Cardiac septum (tissue), 1 donor: ENCODE results near the gene NABP1. TPM values are rescaled to one million over a fixed set of nuclear protein-coding genes. Genes with fewer than 3 reads are reported as not detected.

Source experiments
- DNase-seq: peaks from one replicate; pipeline ENCODE4 v3.0.0-alpha.2; 2020; ENCODE audit warnings: low spot score
- intact Hi-C: fragments of 100-400 bp; cut with DNase I; formaldehyde crosslinking; loops from one replicate; pipeline ENCODE4 v1.14.0; 2022
- total RNA-seq: library from RNA; stranded (reverse); fragmentation: NEBNext Ultra II Directional; extraction: Animal tissue kit (Norgen Biotek cat#: 25700); gene quantifications from one replicate; pipeline ENCODE4 v1.2.1, GENCODE V29; 2021
- donor health status: DM: no; HTN: no; CAD: no.

Gene NABP1
- total RNA-seq, 1 donor from 2014 or later, result 6.6 TPM

- DNase-seq, result no peak
- intact Hi-C loops, result no loop called here
Observed at GRCh38 chr2:191645434-191646162, 32.3 kb upstream of the NABP1 start.

GRCh38 chr2:191646163-191646902 is 31.6 kb upstream of the NABP1 start:
- no peak for DNase-seq
- intact Hi-C loops, result no loop called here

DNA sequence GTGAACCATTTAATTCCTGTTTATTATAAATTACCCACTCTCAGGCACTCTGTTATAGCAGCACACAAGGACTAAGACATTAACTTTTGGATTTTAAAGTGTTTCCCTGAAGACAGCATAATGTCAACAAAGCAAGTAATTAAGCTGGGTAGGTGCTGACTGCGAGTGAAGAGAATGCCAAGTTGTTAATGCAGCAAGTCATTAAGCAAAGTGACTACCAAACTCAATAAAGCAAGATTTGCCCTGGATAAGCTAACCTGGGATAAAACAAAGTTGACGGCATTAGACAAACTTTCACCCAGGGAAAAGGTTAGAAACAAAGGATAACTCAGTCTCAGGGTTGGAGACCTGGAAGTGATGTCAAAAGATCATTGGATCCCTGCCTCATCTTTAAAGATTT is 28.4 kb upstream of the NABP1 start:
- DNase-seq, result no peak
- intact Hi-C loops, result no loop called here

DNA sequence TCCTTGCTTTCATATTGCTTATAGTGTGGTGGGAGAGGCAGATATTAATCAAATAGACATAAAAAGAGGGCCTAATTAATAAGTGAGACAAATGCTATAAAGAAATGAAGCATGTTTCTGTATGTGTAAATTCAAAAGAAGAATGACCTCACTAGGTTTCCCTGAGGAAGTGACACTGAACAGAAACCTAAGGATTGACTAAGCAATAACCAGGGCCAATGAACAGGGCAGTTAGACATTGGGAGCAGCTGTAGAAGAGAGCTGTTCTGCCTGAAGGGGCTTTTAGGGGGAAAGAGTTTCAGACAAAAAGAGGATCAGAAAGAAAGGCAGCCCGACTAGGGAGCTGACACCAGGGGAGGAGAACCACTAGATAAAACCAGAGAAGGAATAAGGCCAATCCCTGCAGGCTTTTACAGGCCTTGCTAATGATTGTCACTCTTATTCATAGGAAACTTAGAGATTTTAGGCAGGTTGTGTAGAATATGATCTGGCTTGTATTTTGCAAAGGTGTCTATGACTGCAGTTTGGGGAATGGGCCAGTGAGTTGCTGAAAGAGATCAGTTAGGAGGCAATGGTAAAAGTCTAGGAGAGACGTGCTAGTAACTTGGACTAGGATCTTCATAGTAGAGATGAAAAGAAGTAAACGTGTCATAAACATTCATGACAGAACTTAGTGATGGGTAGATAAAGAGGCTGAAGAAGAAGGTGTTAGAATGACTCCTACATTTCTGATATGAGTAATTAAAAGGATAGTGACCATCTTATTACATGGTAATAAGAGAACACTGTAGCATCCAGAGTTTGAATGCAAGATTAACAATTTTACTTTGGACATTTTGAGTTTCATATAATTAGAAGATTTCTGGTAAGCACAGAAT is 26.8 kb upstream of the NABP1 start:
- DNase-seq, result no peak
- intact Hi-C loops, result no loop called here

GRCh38 chr2:191653667-191654391 is 24.1 kb upstream of the NABP1 start:
- no peak for DNase-seq

GRCh38 chr2:191656391-191656790 is 21.5 kb upstream of the NABP1 start:
- intact Hi-C loops, result no loop called here
- no peak for DNase-seq

More at GRCh38 chr2:191653667-191654391, 24.1 kb upstream of the NABP1 start:
- intact Hi-C loops, result no loop called here

DNA sequence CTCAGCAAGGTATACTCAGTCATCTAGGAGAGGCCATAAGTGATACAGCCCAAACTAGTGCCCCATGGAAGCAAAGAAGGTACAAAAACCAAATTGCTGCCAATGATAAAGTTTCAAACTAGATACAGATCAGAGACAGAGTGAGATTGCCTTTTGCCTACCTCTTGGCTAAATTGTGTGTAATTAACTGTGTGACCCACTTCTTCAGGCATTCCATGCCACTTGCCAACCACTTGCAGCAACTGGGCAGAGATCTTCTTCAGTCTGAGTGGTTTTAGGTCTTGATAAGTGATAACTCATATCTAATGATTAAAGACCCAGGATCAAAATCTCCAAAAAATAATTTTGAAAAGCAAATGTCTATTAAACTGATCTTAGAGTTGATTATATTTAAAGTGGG is 21.1 kb upstream of the NABP1 start:
- DNase-seq, result no peak
- intact Hi-C loops, result no loop called here

GRCh38 chr2:191657977-191658376 is 20.0 kb upstream of the NABP1 start:
- intact Hi-C loops, result no loop called here
- no peak for DNase-seq

DNA sequence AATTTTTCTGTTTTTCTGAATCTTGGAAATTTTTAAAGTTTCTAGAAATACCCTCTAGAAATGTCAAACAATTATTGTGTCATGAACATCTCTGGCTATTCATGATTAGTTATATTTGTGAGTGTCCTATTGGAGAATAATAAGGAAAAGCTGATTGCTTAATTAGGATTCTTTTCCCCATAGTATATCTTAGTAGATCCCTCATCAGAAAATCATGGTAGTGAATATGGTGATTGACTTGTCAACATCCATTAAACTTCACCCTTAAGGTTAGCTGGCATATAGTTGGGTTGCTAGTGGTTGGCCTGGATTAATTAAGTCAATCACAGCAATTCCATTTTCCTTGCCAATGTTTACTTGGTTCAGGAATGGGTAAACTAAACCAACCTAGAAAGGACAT is 18.7 kb upstream of the NABP1 start:
- intact Hi-C loops, result no loop called here
- DNase-seq, result no peak

DNA sequence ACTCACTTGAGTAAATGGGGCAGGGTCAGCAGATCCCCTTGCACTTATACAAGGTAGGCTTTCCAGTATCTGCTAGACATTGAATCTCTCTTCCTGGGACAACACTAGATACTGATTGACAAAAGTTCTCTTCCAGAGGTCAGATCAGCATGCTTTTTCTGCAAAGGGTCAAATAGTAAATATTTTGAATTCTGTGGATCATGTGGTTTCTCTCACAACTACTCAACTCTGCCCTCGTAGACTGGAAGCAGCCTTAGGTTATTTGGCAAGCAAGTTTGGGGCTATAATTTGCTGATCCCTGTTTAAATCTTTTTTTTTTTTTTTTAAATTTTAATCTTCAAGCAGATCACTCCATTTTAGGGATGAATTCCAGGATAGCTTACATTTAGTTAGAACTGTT is 17.4 kb upstream of the NABP1 start:
- DNase-seq, result no peak
- intact Hi-C loops, result no loop called here

- intact Hi-C loops, result no loop called here
Observed at GRCh38 chr2:191661097-191661924, 16.6 kb upstream of the NABP1 start.

DNA sequence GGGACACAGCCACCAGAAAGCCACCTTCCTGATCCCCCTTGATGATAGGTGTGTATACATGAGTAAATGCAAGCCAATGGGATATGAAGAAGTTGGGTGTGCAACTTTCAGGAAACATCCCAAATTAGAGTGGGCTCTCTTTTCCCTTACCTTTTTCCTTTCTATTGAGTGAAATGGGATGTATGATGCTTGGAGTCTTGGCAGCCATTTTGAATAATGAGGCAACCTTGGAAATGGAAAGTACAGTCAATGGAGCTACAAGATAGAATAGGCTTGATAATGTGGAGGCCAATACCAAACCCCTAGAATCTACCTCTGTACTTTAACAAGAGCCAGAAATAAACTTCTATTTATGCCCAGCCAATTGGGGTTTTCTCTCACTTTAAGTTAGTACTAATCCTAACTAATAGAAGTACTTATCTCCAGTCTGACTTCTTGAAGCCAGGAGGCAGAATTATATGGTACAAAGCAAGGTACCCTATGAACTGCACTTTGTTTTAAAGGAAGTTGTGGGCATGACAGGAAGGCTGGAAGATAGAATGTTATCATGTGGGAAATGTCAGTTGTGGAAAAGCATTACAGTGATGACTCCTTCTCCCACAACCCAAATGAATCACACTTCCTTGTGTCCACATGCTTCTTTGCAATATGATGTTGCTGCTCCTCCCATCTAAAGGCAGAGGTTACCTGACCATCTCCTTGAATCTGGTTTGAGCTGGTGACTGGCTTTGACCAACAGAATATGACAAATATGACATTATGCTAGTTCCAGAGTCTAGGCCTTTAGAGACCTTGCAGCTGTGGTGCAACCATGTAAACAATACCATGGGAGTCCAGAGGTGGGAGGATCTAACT is 12.9 kb upstream of the NABP1 start:
- intact Hi-C loops, result no loop called here
- DNase-seq, result no peak

More at GRCh38 chr2:191661097-191661924, 16.6 kb upstream of the NABP1 start:
- DNase-seq, result no peak

DNA sequence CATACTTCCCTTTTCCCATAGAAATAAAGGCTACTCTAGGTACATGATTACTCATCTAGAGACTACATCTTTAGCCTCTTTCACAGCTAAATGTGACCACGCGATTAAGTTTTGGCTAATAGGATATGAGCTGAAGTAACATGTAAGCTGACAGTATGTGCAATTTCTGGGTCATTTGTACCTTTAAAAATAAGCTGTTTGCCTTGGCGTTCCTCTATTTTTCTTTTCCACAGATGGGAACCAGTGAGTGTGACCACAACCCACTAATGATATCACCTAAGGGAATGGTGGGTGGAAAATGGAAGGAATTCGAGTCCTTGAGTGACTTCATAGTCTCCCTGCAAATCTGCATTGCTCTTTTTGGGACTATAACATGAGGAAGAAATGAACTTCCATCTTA is 11.7 kb upstream of the NABP1 start:
- DNase-seq, result no peak
- intact Hi-C loops, result no loop called here

DNA sequence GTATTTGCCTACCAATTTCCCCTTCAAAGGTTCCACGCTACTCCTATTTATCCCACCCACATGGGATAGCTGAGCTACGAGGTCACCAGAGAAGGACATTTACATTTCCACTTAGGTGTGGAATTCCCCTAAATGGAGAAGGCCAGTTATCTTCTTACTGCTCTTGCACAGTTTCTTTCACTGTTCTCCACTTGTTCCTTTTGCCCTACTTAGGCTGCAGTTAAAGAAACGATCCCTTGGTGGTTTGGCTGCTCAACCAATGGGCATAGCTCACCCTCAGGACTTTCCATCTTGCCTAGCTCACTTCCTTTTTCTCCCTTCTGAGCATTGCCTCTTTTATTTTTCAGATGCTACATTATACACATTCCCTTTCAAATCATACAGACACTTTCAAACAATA is 11.2 kb upstream of the NABP1 start:
- DNase-seq, result no peak
- intact Hi-C loops, result no loop called here

DNA sequence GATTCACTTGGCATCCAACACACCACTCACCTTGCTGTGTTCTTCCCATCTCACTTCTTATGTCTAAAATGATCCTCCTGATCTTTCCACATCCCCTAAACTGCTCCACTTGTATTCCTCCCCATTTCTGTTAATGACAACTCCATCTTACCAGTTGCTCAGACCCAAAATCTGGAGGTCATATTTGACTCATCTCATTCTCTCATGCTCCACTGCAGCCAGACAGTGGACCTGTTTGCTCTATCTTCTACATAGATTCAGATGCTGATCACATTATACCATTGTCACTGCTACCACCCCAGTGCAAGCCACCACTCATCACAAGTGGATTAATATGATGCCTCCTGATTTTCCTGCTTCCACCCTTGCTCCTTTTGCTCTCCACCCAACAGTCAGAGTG is 7.9 kb upstream of the NABP1 start:
- DNase-seq, result no peak
- intact Hi-C loops, result loop anchor here (10.0 kb wide), 1 partner anchor 505 kb away; no protein-coding TSS in a partner anchor

GRCh38 chr2:191670787-191671186 is 7.1 kb upstream of the NABP1 start:
- DNase-seq, result no peak
- intact Hi-C loops, result loop anchor here (10.0 kb wide), 1 partner anchor 506 kb away; no protein-coding TSS in a partner anchor

DNA sequence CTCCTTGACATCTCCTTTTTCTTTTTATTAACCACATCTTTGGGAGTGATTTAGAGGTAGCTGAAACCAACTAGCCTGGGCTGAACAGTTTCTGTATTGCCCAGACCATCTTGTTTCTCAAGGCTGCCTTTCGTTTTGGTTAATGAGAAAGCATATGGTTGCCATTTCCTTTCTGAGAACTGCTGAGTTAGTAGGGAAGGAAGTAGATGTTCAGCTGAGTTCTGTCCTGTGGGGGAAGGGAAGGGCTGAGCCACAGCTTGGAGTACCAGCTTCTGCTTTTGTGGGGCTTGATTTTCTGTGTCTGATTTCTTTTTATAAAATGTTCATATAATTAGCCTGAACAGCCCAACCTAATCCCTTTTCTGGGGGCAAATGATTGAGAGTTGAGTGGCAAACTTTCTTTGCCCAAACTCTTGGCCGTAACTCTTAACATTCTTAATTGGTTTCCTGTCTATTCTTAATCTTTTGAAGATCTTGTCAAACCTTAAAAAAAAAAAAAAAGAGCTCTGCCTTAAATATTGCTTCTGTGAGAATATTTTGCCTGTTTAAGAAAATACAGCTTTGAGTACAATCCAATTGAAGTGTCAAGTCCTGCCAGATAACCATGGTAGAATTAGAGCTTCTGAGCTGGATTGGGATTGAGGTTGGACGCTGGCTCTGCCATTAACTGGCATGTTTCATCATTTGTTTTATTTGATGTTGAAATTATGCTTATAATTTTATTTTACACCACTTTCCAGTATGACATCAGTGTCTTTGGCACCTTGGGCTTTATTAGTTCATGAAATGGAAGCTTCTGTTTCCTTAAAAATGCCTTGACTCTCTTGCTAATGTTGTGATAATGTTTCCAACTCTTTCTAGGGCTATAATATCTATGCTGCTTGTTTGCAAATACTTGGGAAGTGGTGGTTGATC is 1.9 kb upstream of the NABP1 start:
- peak; percentile 75 for DNase-seq
- intact Hi-C loops, result loop anchor here (5.0 to 10.0 kb wide), 2 partner anchors 511 to 654 kb away; no protein-coding TSS in a partner anchor
